Activated CD4-positive, CD25-positive, alpha-beta regulatory T cell treated with anti-CD3 and anti-CD28 coated beads, Interleukin-2, amount 50 U/mL, for 72 hours (primary cell): ENCODE data around the gene NFE2L2.
"Not testable (repeated sequence)": the region's sequence is repeated elsewhere in the genome, so short reads cannot be mapped to it uniquely, and the experiment has no call there.

Source experiments
- DNase-seq: peaks from one replicate; pipeline ENCODE4 v3.0.0; 2021

Gene NFE2L2

DNA sequence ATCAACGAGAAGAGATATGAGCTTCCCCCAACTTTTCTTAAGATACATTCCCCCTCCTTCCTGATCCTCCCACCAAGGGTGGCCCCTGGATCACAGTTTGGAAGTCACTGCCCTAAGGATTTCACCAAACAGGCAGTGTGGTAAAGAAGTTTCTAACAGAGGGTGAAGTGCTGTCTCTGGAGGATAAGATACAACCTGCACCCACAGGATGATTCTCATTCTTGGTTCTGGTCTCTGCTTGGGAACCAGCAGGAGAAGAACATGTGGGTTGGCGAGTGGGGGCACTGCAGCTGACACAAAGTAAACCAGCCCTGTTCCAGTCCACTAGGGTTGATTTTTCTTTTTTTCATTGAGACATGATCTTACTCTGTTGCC, 9.3 kb downstream of the NFE2L2 start:
- no peak for DNase-seq

DNA sequence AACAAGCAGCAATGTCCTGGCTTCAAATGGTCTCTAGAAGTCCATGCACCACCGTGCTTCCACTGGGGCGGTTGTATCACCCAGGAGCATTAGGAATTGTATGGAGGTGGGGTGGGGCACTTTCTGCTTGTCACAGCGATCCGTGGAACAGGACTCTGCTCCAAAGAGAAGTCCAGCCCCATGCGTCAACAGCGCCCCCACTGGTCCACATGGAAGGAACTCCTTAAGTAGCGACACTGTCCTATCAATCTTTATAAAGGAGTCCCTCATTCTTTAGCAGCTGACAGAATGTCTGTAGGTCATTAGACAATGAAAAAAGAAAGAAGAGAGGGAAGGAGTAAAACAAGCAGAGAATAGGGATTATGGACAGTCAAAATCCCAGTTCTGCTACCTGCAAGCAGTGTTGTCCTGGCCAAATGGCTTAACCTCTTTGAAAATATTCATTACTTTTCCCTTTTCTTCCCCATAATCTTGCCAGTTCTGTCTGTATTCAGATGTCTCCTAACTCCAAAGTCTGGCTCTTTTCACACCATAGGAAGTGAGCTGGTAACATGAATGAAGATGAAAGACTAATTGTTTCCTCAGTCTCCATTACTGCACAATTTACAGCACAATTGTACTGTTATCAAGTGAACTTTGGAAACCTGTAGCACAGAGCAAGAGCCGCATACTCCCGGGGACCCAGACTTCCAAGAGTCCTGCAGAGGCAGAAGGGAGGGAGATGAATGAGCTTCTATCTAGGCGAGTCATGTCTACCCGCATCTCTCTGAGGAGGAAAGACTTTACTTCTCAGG, 9.9 kb downstream of the NFE2L2 start:
- no peak for DNase-seq

DNA sequence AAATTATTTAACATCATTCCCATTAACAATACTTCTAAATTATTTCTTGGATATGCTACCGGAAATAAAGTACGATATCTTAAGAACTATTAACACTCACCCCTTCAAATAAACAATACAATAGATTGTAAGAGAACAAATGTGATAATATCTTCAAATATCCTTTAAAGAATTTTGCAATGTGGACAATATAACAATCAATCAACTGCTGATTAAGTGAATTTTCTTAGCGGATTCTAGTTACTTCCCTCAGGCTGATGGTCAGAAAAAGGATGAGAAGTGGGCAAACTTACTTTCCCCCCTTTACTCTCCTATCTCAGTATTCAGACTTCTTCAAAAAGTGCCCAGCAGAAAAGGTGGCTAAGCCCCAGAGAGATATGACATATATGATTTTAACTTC, 10.8 kb downstream of the NFE2L2 start:
- DNase-seq = no peak

DNA sequence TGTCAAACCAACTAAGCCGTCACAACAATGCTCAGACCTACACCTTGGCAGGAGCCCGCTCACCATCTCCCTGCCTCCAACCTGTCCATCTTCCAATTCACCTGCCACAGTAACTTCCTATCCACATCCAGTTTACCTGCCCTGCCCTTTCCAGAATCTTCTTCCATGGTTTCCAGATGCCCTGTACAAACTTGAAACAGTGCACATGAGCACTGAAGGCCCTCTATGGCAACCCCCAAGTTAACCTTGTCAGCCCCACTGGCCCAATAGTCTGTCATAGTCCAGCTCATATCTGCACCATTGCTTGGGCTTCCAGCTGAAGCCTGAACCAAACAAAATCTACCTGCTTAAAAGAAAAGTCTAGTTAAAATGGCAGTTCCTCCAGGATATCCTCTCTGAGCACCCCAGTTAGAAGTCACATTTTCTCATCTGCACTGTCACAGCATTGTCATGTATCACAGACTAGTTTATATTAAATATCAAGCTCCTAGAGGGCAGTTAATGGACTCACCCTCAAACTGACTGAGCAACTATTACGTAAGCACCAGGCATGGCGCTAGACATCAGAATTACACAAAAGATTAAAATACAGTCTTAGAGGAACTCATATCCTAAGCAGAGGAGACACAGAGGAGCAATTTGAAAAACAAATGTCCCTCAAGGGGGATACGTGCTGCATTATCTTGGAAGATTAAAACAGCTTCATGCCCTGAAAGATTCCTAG, 11.6 kb downstream of the NFE2L2 start:
- no peak for DNase-seq

DNA sequence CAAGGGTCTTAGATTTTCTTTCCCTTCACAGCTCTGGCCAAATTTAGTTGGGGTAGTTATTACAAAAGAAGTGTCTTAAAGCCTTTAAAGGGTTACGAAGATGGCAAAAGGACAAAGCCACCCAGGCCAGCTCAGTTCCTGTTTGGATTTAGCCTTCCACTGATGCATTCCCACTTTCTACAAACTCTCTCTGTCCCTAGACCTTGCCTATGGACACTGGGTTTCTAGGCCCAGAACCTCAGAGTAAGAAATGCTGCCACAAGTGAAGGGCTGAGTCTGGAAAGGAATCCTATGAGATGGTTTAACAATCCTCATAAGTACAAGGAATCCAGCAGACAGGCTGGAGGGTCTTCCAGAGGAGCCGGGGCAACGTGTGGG, 13.4 kb downstream of the NFE2L2 start:
- DNase-seq = no peak

DNA sequence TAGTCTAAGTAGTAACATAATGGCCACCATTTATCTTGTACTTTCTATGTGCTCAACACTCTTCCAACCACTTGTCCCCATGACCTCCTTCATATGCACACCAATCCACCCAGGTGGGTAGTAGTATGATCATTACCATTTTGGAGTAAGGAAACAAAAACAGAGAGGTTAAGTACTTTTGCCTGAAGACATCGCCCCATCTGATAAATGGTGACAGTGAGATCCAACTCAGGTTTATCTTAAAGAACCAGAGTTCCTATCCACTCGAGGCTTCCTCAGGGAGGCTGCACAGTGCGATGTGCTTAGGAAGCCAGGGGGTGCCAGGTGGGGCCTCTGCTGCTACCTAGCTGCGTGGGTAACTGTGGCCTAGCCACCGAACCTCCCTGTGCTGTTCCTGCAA, 14.1 kb downstream of the NFE2L2 start:
- DNase-seq = no peak

DNA sequence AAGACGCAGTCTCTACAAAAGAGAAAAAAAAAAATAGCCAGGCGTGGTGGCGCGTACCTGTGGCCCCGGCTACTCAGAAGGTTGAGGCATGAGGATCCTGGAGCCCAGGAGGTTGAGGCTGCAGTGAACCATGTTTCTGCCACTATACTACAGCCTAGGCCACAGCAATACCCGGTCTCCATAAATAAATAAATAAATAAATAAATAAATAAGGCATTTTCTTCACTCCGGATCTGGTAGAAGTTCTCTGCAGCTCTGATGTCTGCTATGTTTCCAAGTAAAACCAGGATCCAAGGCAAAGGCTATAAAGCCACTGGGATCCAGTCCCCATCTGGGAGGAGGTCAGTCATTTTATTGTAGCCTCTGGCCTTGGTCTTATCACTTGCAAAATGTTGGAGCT, 15.5 kb downstream of the NFE2L2 start:
- DNase-seq = no peak

DNA sequence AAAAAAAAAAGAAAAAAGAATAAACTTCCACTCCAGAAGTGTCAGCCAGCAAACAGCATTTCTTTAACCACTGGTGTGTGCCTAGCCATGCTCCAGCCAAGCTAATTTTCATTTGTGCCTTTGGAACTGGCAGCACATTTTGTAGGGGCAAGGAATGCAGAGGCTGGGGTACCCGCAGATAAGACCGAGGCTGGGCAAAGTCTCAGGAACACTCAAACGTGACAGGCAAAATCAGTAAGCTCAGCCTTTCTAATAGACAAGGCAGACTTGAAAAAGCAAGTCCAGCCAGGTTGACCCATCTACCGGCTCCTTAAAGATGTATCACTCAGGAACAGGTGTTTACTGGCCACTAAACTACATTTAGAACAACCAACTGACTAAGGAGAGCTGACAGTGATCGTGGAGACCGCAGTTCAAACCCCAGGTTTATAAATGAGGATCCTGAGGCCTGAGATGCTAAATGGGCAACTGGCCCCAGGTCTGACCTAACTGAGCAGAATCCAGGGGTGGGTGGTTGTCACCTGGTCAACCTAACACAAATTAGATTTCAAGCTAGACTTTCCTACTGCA, 16.7 kb downstream of the NFE2L2 start:
- DNase-seq = no peak

DNA sequence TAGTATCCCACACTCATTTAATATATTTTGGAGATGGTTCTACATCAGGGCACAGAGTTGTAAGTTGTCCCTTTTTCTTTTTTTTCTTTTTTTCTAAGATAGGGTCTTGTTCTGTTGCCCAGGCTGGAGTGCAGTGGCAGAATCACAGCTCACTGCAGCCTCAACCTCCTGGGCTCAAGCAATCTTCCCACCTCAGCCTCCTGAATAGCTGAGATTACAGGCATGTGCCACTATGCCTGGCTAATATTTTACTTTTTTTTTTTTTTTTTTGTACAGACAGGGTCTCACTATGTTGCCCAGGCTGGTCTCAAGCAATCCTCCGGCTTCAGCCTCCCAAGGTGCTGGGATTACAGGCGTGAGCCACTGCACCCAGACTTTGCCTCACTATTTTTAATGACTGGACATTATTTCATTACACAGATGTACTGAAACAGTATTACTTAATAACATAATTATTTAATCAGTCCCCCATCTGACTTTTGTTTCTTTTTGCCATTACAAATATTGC, 17.9 kb downstream of the NFE2L2 start:
- not testable (repeated sequence) for DNase-seq

DNA sequence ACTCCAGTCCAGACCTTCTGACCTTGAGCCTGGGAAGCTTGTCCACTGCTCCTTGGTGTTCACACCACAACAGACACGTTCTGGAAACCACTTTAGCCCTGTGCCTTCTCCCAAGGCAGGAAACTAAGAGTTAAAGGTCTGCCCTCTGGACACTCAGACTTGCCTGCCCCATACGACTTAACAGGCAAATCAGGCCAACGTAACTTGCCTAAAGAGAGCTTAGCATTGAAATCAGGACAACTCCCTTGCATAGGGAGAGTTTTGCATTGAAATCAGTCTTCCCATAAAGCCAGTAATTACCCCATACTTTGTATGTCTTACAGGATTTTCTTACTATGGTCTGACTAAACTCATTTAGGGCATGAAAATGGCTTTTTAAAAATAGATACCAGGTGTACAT, 18.5 kb downstream of the NFE2L2 start:
- no peak for DNase-seq

DNA sequence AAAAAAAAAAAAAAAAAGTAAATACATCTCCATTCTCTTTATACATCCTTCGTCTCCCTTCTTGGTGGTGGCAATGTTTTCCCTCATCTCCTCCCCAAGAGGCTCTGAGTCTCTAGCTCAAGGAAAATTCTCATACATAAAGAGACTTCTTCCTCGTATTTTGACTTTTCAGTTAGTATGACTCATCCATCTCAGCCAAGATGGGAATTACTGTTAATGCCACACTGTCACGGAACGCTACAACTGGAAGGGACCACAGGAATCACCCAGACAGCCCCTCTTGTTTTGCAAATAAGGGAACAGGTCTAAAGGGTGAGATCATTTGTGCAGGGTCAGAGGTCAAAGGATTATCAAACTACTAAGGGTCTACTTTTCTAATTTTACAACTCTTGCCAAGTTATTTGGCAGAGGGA, 19.5 kb downstream of the NFE2L2 start:
- no peak for DNase-seq

DNA sequence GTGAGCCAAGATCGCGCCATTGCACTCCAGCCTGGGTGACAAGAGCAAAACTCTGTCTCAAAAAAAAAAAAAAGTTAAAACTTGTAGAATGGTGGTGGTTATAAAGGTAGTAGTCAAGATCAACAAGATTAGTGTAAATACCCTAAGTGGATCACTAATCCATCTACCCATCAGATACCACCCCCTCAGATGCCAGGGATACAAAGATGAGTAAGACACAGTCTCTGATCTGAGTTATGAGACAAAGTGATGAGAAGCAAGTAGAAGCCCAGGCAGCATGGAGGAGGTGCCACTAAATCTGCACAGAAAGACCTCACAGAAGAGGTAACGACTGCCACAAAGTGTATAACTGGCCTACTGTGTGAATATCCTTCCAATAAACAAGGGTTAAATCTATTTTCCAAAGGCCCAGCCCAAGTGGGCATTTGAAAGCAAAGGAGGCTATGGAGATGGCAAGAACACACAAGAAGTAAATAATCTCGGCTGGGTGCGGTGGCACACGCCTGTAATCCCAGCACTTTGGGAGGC, 20.2 kb downstream of the NFE2L2 start:
- no peak for DNase-seq

DNA sequence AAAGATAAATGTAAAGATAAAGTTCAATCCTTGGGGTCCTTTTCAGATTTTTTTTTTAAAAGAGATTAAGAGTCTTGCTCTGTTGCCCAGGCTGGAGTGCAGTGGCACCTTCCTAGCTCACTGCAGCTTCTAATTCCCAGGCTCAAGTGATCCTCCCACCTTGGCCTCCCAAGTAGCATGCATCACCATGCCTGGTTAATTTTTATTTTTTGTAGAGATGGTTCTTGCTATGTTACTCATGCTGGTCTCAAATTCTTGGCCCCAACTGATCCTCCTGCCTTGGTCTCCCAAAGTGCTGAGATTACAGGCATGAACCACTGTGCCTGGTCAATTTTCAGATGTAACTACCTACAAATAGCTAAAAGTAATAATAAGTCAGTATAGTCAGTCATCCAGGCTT, 21.1 kb downstream of the NFE2L2 start:
- DNase-seq = no peak

DNA sequence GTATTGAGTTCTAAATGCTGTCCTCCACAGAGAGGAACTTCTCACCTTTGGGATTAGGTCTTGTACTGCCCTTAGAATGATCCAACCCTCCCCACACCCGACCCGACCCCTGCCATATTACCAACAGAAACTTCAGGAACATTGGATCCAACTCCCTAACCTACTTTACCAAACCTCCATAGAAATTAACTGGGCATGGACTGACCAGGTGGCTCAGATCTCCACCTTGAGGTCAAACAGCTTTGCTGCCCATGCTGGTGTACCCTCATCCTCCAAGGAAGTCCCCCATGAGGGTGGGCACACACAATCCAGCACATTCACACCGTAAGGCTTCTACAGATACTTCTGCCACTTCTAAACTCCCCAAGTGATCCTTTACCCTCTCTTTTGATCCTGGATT, 21.5 kb downstream of the NFE2L2 start:
- no peak for DNase-seq

DNA sequence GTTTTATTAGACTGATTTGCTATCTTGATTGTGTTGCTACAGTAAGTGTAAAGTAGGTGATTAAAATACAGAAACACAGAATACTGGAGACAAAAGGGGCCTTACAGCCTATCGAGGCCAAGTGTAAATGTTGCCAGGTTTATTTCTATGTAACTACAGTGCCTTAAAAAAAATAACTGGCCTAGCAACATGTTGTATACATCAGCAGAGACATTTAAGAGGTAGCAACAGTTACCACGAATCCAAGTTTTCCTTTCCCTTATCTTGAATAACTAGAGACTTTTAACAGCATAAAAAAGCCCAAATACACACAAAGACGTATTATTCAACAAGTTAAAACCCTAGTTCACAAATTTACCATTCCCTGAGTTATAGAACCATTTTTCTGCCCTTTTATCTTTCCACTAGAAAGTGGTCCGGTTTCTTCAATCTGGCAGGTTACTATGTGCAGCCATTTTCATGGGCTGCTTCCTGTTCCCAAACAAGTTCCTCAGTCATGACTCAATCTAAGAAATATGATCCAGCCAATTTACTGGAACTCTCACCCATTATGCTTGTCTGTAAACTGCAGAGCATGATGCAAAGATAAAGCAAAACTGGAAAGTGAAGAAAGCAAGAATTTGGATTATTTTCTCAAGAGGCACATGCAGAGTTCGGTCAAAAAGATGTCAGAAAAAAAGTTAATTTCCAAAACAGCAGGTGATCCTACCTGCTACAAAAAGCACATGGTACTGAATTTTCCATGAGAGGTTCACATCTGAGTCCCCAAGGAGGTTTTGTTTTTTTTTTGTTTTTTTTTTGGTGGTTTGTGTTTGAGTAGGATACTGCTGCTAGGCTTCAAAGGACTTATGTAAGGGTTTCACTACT, 22.2 kb downstream of the NFE2L2 start:
- DNase-seq = no peak

DNA sequence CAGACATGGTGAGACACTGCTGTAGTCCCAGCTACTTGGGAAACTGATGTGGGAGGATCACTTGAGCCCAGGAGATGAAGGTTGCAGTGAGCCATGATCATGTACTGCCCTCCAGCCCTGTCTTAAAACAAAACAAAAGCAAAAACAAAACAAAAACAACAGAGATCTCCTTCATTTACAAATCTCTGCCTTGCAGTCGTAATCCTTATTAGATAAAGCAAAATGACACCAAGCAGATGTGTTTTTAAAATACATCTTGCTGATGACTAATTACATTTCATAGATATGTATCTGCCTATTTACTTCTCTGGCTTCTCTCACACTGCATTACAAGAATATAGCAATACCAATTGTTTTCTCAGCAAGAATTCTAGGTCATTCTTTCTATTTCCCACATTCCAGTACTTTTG, 22.8 kb downstream of the NFE2L2 start:
- DNase-seq = no peak

DNA sequence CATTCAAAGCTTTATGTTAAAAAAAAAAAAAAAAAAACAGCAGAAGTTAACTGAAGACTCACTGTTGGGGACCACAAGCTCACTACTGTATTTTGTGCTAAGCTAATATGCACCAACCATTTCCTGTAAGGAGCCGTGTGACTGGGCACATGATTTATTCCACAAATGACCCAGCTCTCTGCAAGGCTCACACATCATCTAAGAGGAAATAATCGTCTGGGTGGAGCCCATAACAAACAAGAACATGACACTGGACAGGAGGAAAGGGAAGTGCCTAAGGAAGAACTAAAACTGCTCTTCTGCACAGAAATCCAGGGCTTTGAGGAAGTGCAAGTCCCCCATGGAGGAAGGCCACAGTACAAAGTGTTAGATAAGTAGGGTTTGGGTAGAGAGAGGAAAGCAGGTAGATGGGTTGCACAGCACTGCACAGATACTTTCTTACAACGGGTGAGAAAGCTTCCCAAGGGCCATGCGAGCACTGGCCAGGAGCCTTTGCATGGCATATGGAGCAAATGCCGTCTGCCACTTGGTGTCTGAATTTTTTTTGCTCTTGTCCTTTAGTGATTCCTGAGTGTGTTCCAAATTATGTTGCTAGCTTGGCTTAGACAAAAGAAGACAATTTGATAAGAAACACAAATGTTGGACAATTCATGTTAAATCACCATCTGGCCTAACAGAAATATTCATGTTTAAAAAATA, 24.4 kb downstream of the NFE2L2 start:
- no peak for DNase-seq

DNA sequence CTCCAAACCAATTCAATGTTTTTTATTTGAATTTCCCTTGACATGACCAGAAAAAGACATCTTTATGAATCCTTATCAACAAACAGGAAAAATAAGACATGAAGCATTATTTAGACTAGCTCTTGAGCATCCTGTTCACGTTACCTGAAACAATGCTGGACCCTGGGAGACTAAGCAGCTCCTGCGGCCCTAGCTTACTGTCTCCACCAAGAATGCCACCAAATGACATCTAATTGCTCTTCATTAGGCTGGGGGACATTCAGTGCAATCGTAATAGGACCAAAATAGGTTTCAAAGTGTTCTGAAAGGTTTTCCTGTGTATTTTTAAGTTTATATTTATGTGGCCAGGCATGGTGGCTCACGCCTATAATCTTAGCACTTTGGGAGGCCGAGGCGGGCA, 25.5 kb downstream of the NFE2L2 start:
- DNase-seq = no peak

DNA sequence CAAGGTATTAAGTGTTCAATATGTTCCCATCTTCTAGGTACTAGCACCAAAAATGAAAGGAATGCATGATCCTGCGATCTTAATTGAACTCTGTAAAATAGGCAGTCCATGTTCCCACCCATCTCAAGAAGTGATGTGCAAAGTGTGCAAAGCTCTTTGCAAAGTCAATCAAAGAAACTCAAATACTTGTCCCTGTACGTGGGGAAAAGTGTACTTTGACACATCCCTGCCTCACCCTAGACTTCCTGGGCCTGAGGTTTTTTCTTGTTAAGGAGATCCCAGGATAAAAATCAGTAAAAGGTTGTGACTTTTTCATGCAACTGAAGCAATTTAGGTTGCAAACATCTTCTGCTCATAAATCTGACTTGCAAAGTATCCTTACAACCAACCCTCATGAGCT, 26.6 kb downstream of the NFE2L2 start:
- no peak for DNase-seq

DNA sequence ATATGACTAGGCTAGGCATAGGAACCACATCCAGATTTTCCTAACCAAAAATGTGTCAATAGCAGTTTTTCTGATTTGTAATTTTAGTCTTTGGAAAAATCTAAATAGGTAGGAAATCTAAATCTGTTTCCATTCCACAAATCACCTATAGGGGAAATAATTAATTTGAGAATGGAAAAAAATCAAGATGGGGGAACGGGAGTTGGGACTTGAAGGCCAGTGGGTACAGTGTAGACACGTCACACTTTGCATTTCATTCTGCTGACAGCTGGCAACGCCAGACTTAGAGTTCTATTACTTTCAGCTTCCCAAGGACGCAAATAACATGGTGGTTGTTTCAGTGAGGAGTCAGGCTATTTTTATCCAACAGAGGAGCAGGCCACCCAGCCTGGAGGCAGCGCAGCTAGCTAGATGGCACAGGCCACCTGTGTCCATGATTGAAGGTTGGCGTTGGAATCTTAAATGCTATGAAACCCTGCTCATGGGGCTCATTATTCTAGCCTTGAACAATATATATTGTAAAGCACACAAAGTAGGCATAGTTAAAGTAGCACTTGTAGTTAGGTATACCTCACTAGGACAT, 28.6 kb downstream of the NFE2L2 start:
- DNase-seq = no peak

DNA sequence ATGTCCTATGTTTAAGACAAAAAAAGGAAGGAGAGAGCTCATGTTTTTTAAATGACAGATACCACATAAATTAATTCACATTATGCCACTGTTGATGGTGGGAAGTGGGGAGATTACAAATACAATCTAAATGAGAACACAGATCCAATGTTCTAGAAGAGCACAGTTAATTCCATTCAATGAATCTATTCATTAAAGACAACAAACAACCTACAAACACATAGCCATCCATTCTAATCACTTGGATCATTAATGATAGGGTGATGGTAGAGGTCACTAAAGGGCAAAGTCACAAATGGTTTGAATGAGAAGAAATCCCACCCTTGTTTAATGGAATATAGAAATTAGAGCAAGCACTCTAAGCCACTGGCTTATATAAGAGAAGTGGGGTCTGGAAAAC, 30.3 kb downstream of the NFE2L2 start:
- no peak for DNase-seq
